LNCAP (cell line): ENCODE data around the gene PLPP2.

ENCODE experiments used
- TF ChIP-seq, protein P1 (sequence below): fragments of 450-650 bp; IDR thresholded peaks from 2 replicates; pipeline ENCODE4 v1.5.1; 2017; ENCODE audit warnings: mild to moderate bottlenecking

PLPP2 gene

DNA sequence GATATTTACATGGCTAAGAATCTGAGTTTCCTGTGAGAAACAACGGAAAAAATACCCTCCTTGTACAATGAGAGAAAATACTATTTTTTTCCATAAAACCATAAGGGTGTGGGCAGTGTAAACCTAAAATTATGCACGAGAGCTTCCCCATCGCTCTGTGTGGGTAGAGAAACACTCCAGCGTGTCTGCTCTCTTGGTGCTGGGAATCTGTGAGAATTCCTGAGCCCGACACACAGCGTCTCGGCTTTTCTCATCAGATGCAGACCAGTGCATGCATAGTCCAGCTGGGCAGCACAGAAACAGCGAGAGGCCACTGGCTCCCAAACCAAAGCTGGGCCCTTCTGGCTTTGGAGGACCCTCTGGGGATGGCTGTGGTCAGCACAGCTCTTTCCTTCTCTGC lies 12.0 kb downstream of the PLPP2 start:
- TF ChIP-seq, protein P1, sequence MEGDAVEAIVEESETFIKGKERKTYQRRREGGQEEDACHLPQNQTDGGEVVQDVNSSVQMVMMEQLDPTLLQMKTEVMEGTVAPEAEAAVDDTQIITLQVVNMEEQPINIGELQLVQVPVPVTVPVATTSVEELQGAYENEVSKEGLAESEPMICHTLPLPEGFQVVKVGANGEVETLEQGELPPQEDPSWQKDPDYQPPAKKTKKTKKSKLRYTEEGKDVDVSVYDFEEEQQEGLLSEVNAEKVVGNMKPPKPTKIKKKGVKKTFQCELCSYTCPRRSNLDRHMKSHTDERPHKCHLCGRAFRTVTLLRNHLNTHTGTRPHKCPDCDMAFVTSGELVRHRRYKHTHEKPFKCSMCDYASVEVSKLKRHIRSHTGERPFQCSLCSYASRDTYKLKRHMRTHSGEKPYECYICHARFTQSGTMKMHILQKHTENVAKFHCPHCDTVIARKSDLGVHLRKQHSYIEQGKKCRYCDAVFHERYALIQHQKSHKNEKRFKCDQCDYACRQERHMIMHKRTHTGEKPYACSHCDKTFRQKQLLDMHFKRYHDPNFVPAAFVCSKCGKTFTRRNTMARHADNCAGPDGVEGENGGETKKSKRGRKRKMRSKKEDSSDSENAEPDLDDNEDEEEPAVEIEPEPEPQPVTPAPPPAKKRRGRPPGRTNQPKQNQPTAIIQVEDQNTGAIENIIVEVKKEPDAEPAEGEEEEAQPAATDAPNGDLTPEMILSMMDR, result no peak

DNA sequence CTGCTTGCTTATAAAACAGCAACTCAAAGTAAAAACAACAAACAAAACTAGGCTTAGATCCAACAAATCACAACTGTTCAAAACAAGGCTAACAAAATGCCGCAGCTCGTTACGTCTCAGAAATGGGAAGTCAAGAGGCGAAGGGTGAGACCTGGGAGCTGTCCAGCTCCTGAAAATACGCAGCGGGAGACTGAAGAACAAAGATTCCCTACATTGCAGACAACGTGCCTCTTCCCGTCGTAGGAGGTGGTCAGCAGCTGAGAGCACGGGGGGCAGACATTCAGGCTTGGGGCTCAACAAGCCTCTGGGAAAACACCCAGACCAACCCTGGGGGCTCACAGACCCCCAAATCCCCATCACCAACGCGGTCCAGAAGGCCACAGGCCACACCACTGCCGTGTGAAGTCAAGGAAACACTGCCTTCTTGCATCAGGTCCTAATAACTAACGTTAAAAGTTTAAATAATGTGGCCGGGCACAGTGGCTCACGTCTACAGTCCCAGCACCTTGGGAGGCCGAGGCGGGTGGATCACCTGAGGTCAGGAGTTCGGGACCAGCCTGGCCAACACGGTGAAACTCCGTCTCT lies 13.5 kb downstream of the PLPP2 start:
- TF ChIP-seq, protein P1, result no peak

DNA sequence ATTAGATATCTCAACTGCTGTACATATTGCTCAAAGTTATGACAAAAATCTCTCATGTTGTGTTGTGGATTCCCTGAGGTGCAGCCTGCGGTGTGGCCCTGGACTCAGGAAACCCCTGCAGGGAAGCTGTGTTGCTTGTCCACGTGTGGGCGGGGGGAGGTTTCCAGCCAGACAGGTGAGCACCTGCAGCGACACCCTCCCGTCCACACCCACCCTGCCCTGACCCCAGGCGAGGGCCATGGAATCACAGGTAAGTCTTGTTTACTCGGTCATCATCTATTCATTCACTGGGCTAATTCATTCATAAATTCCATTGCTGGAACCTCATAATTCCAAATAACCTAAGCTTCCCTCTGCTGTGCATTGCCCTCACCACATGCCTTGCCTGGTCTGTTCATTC lies 14.1 kb downstream of the PLPP2 start:
- TF ChIP-seq, protein P1, result no peak

DNA sequence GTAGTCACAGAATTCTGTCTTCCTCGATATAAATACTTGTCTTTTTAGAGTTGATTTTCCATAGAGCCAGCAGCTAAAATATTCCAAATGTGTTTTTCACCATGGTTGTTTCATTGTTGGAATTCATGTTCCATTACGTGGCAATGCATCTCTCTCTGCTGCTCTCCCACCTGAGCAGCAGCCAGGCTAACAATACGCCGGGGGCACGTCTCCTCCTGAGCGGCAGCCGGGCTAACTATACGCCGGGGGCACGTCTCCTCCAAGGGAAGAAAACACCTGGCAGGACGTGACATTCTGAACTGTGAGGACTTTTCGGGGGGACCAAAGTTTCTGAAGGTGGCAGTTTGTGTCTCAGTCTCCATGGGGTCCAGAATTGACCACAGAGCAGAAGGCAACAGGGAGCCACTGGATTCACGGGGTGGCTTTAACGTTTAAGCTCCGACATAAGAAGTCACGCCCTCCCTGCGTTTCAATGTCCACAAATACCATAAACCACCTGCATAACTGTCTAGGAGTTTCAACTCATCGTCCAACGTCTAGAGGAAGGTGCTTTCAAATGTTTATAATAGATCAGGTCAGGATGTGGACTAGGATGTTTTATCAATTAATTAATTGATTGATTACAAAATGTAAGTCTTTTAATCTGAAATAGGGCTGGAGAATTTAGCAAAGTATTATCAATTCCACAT lies 15.1 kb downstream of the PLPP2 start:
- TF ChIP-seq, protein P1, result no peak

DNA sequence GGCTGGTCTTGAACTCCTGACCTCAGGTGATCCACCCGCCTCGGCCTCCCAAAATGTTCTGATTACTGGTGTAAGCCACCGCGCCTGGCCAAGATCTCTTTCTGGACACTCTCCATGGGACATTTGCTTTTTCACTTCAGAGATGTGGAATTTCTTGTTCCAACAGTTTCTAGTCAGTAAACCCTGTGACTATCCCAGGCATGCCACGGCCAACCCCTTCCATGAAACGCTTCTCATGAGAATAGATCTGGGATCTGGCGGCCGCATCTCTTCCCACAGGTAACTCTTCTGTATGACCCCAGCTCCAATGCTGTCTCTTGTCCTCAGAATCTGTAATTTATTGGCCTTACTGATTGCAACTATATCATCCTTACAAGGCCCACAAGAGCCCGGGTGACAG lies 16.2 kb downstream of the PLPP2 start:
- TF ChIP-seq, protein P1, result no peak

DNA sequence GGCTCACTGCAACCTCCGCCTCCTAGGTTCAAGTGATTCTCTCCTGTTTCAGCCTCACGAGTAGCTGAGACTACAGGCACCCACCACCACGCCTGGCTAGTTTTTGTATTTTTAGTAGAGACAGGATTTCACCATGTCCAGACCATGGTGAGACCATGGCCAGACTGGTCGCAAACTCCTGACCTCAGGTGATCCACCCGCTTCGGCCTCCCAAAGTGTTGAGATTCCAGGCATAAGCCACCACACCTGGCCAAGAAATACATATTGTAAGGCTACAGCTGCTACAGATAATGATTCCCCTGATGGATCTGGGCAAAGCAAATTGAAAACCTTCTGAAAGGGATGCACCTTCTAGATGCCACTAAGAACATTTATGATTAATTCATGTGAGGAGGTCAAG lies 17.8 kb downstream of the PLPP2 start:
- TF ChIP-seq, protein P1, result no peak

DNA sequence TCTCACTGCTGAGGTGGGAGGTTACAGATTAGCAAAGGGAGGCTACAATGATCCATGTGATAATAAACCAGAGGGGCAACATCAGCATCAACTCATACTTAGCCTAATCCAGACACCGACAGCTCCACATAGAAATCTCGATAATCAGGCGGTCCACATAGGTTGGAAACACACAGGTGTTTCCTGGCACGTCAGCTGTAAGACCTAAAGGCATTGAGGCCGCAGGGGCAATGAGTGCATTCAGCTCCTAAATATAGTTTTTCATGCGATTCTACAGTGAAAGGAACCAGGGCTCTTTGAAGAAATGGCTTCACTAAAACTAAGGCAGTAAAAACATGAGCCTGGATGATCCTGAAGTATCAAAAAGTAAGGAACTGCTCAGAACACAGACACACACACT lies 19.3 kb downstream of the PLPP2 start:
- TF ChIP-seq, protein P1, result no peak

DNA sequence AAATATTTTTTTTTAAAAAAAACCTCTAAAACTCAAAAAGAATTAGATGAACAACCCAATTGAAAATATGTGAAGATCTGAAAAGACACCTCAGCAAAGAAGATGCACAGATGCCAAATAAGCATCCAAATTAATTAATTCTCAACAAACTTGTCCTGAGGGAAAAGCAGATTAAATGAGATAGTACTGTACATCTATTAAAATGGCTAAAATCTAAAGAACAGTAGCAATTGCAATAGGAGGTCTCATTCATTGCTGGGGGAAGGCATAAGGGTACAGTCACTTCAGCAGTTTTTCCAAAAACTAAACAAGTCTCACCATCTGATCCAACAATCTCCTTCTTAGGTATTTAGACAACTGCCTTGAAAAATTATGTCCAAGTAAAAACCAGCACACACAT lies 22.0 kb downstream of the PLPP2 start:
- TF ChIP-seq, protein P1, result no peak
